Left cardiac atrium (tissue), 4 donors: ENCODE measurements around the gene UGGT1. TPM values are rescaled to one million over a fixed set of nuclear protein-coding genes. Genes with fewer than 3 reads are reported as not detected.

Experiments
- ATAC-seq, 2 donors: fragments of 200-7000 bp; cut with Tn5 transposase; one replicate each; pipeline ENCODE4 v1.9.1; 2020; ENCODE audit warnings: mild to moderate bottlenecking in 2 of 2, moderate library complexity in 2 of 2
- DNase-seq: peaks from one replicate; pipeline ENCODE4 v3.0.0-alpha.2; 2020
- intact Hi-C, 2 donors: fragments of 100-400 bp; cut with DNase I; formaldehyde crosslinking; loops; one replicate each; pipeline versions ENCODE4 v1.14.1 to v1.15.1; 2022 to 2023
- total RNA-seq, 2 donors: library from RNA; stranded (reverse); fragmentation: NEBNext Ultra II Directional; extraction: Animal tissue kit (Norgen Biotek cat#: 25700); gene quantifications; one replicate each; pipeline ENCODE4 v1.2.1, GENCODE V29; 2021
- donor health status: DM: no; HTN: yes; CAD: no.
- donor health status: DM: no; HTN: yes; CAD: no; lungs with severe emphysema.
- donor health status: DM: yes; HTN: yes; CAD: no.
- donor health status: Dilated cardiomyopathy.

UGGT1 gene
- total RNA-seq, 2 donors from 2014 or later: 30.6 to 31.3 TPM

GRCh38 chr2:128237081-128237534, 146.1 kb downstream of the UGGT1 start:
- ATAC-seq (no peak), DNase-seq (no peak)
- intact Hi-C loops: loop anchor here in 1 of 2 donors (10.0 kb wide), 1 partner anchor 172 kb away; no protein-coding TSS in a partner anchor

GRCh38 chr2:128237911-128238697, 147.1 kb downstream of the UGGT1 start:
- DNase-seq (no peak), ATAC-seq (no peak)
- intact Hi-C loops: loop anchor here in 1 of 2 donors (10.0 kb wide), 1 partner anchor 173 kb away; no protein-coding TSS in a partner anchor

GRCh38 chr2:128241896-128242295, 150.9 kb downstream of the UGGT1 start:
- intact Hi-C loops: no loop called here
- no peak for DNase-seq

More at GRCh38 chr2:128241896-128242295, 150.9 kb downstream of the UGGT1 start:
- ATAC-seq: no peak

Other genes with a start within 250 kb of the UGGT1 start
- 10 to 100 TPM; 18.8 to 21.8 TPM for gene POLR2D, start 233.0 kb upstream of the UGGT1 start, total RNA-seq
- gene AMMECR1L, start 205.2 kb upstream of the UGGT1 start, total RNA-seq: 10 to 100 TPM in 1 of 2 donors, 1 to 10 TPM in 1; 8.0 to 11.7 TPM
- gene SAP130, start 63.1 kb upstream of the UGGT1 start, total RNA-seq: 10 to 100 TPM; 12.0 to 13.1 TPM
- 10 to 100 TPM; 14.3 to 19.3 TPM for gene HS6ST1, start 227.7 kb downstream of the UGGT1 start, total RNA-seq